IPS-11a (cell line): ENCODE results near the gene PPP2R5A.

Source experiments
- H3K4me3 ChIP-seq: one replicate; pipeline ENCODE4 v1.5.1; 2013; ENCODE audit warnings: low read depth, low read length, control low read depth

The PPP2R5A gene

DNA sequence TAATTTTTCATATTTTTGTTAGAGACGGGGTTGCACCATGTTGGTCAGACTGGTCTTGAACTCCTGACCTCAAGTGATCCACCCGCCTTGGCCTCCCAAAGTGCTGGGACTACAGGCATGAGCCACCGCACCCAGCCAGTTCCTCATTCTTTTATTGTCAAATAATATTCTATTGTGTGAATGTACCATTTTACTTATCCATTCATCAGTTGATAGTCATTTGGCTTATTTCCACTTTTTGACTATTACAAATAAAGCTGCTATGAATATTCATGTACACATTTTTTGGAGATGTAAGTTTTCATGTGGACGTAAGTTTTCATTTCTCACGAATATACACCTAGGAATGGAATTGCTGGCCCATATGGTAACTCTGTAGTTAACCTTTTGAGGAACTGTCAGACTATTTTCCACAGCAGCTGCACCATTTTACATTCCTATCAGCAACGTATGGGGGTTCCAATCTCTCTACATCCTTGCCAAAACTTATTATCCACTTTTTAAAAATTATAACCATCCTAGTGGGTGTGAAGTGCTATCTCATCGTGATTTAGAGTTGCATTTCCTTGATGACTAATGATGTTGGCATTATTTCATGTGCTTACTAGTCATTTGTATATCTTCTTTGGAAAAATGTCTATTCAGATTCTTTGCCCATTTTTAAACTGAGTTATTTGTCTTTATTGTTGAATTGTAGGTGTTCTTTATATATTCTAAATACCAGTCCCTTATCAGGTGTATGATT is 116.8 kb downstream of the PPP2R5A start:
- H3K4me3 ChIP-seq, result no peak overlapping the region

DNA sequence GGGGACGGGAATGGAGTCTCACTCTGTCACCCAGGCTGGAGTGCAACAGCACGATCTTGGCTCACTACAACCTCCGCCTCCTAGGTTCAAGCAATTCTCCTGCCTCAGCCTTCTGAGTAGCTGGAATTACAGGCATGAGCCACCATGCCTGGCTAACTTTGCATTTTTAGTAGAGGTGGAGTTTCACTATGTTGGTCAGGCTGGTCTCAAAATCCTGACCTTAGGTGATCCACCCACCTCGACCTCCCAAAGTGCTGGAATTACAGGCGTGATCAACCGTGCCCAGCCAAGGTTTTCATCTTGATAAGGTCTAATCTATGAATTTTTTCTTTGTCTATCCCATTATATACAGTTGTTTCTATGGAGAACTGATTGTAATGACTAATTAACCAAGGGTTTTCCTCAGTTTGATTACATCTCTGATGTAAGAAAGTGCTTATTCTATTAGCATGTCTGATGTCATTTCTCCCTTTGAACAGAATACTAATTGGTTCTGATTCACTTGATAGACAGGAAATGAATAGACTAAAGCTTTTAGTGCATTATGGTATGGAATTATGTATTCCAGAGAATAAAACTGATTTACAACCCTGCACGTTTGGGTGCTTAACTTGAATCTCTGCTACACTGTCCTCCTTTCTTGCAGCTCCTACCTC is 117.6 kb downstream of the PPP2R5A start:
- H3K4me3 ChIP-seq, result no peak overlapping the region

GRCh38 chr1:212410231-212410820 is 125.1 kb downstream of the PPP2R5A start:
- no peak overlapping the region for H3K4me3 ChIP-seq
